ENCODE results near the gene TBC1D4.
"Not testable (repeated sequence)": the region's sequence is repeated elsewhere in the genome, so short reads cannot be mapped to it uniquely, and the experiment has no call there.

Gene TBC1D4

GRCh38 chr13:75363371-75363770 is 118.6 kb downstream of the TBC1D4 start:
- DNase-seq (ENCODE audit: low read depth in 2 of 2, low spot score in 1 of 2), result no peak

GRCh38 chr13:75362026-75362425 is 119.9 kb downstream of the TBC1D4 start:
- DNase-seq (ENCODE audit: low read depth in 2 of 2, low spot score in 1 of 2), result no peak

- no peak for DNase-seq (ENCODE audit: low read depth in 2 of 2, low spot score in 1 of 2)
These were observed 121.8 kb downstream of the TBC1D4 start for GRCh38 chr13:75360170-75360569.

GRCh38 chr13:75359266-75359665 is 122.7 kb downstream of the TBC1D4 start:
- no peak for DNase-seq (ENCODE audit: low read depth in 2 of 2, low spot score in 1 of 2)

GRCh38 chr13:75357576-75358289 is 124.2 kb downstream of the TBC1D4 start:
- DNase-seq (ENCODE audit: low read depth in 2 of 2, low spot score in 1 of 2), result peak in 1 of 2 donors; percentile 24

- no peak for DNase-seq (ENCODE audit: low read depth in 2 of 2, low spot score in 1 of 2)
These were observed 125.5 kb downstream of the TBC1D4 start for GRCh38 chr13:75356421-75356820.

GRCh38 chr13:75355609-75356008 is 126.4 kb downstream of the TBC1D4 start:
- no peak for DNase-seq (ENCODE audit: low read depth in 2 of 2, low spot score in 1 of 2)

GRCh38 chr13:75353781-75354193 is 128.2 kb downstream of the TBC1D4 start:
- no peak for DNase-seq (ENCODE audit: low read depth in 2 of 2, low spot score in 1 of 2)

GRCh38 chr13:75352641-75353327 is 129.2 kb downstream of the TBC1D4 start:
- no peak for DNase-seq (ENCODE audit: low read depth in 2 of 2, low spot score in 1 of 2)

GRCh38 chr13:75351538-75351937 is 130.4 kb downstream of the TBC1D4 start:
- not testable (repeated sequence) for DNase-seq (ENCODE audit: low read depth in 2 of 2, low spot score in 1 of 2)

- no peak for DNase-seq (ENCODE audit: low read depth in 2 of 2, low spot score in 1 of 2)
These were observed 134.0 kb downstream of the TBC1D4 start for GRCh38 chr13:75347925-75348324.

- DNase-seq (ENCODE audit: low read depth in 2 of 2, low spot score in 1 of 2), result no peak
These were observed 134.5 kb downstream of the TBC1D4 start for GRCh38 chr13:75347457-75347856.

GRCh38 chr13:75345193-75345592 is 136.8 kb downstream of the TBC1D4 start:
- DNase-seq (ENCODE audit: low read depth in 2 of 2, low spot score in 1 of 2), result no peak

- DNase-seq (ENCODE audit: low read depth in 2 of 2, low spot score in 1 of 2), result no peak
These were observed 140.9 kb downstream of the TBC1D4 start for GRCh38 chr13:75341028-75341427.

- no peak for DNase-seq (ENCODE audit: low read depth in 2 of 2, low spot score in 1 of 2)
These were observed 142.2 kb downstream of the TBC1D4 start for GRCh38 chr13:75339635-75340374.

GRCh38 chr13:75334634-75335447 is 147.1 kb downstream of the TBC1D4 start:
- DNase-seq (ENCODE audit: low read depth in 2 of 2, low spot score in 1 of 2), result no peak

GRCh38 chr13:75333103-75333502 is 148.9 kb downstream of the TBC1D4 start:
- DNase-seq (ENCODE audit: low read depth in 2 of 2, low spot score in 1 of 2), result no peak

- no peak for DNase-seq (ENCODE audit: low read depth in 2 of 2, low spot score in 1 of 2)
These were observed 150.1 kb downstream of the TBC1D4 start for GRCh38 chr13:75331792-75332349.

GRCh38 chr13:75330770-75331169 is 151.2 kb downstream of the TBC1D4 start:
- no peak for DNase-seq (ENCODE audit: low read depth in 2 of 2, low spot score in 1 of 2)

GRCh38 chr13:75329723-75330122 is 152.2 kb downstream of the TBC1D4 start:
- DNase-seq (ENCODE audit: low read depth in 2 of 2, low spot score in 1 of 2), result no peak

GRCh38 chr13:75329097-75329496 is 152.9 kb downstream of the TBC1D4 start:
- no peak for DNase-seq (ENCODE audit: low read depth in 2 of 2, low spot score in 1 of 2)

Data from stimulated activated CD8-positive, alpha-beta memory T cell treated with anti-CD3 and anti-CD28 coated beads, Interleukin-4, amount 100 ng/mL, for 4 hours (primary cell).